ENCODE results near the gene MEDAG. TPM values are rescaled to one million over a fixed set of nuclear protein-coding genes. Genes with fewer than 3 reads are reported as not detected.

MEDAG gene
- total and polyA plus RNA-seq, 2 donors (not counting 3 experiments of a cell fraction or from before 2014, with no cell fraction given), result 27.2 TPM

- Histone ChIP-seq H3K27me3 (ENCODE audit: control insufficient read depth in 2 of 2, insufficient read depth in 2 of 2, low read length in 2 of 2) (peaks cover 0 to 4% of the 10 kb centered on the region in 2 experiments), H3K36me3 (ENCODE audit: control insufficient read depth in 2 of 2, extremely low read depth in 1 of 2, insufficient read depth in 2 of 2, low read length in 2 of 2) (no peaks in the 10 kb centered on the region), H3K9ac (replicated peaks; ENCODE audit: extremely low read depth, insufficient read depth, low read length) (no peak overlapping the region), H4K20me1 (replicated peaks; ENCODE audit: control insufficient read depth, extremely low read depth, insufficient read depth, low read length) (no peaks in the 10 kb centered on the region), H3K9me1 (replicated peaks; ENCODE audit: control insufficient read depth, extremely low read depth, insufficient read depth, low read length) (no peaks in the 10 kb centered on the region), H3K4me1 (ENCODE audit: control insufficient read depth, extremely low read depth, insufficient read depth, low read length) (no peaks in the 10 kb centered on the region), H3K27ac (ENCODE audit: insufficient read depth, low read depth, low read length) (no peak overlapping the region), H3K9me3 (replicated peaks; ENCODE audit: control insufficient read depth, insufficient read depth, low read length) (no peaks in the 10 kb centered on the region), H3K4me3 (replicated peaks in 1 of 3; ENCODE audit: insufficient read depth in 1 of 3, low read depth in 1 of 3, low read length in 3 of 3) (no peak overlapping the region), H2AFZ (ENCODE audit: low read depth, low read length) (no peak overlapping the region), H3K4me2 (ENCODE audit: insufficient read depth, low read length) (no peak overlapping the region), H3K79me2 (ENCODE audit: control insufficient read depth, insufficient read depth, low read length) (no peaks in the 10 kb centered on the region)
- dilution Hi-C loops (cut with MboI; ENCODE audit: extremely low pct_ligation_motif_present, low sequenced_read_pairs) (no loop called here), intact Hi-C loops (cut with micrococcal nuclease) (no loop called here)
- no peak for DNase-seq (ENCODE audit: low read depth, low spot score)
- FAIRE-seq, result no peak
- TF ChIP-seq EZH2 (IDR thresholded peaks at IDR 0.05; ENCODE audit: borderline replicate concordance, low read depth, low read length, severe bottlenecking) (no peak), MYC (IDR thresholded peaks at IDR 0.05; ENCODE audit: low read depth, low read length) (no peak), MAX (IDR thresholded peaks at IDR 0.05; ENCODE audit: insufficient read depth, insufficient read length) (no peak), FOS (IDR thresholded peaks at IDR 0.05; ENCODE audit: borderline replicate concordance, insufficient read depth, low read length) (no peak), JUN (IDR thresholded peaks at IDR 0.05; ENCODE audit: borderline replicate concordance, insufficient read depth, insufficient read length, low read depth) (no peak), GATA2 (IDR thresholded peaks at IDR 0.05; ENCODE audit: insufficient read depth, insufficient read length, low read depth, low read length) (no peak), POLR2A (IDR thresholded peaks at IDR 0.05; ENCODE audit: low read depth, low read length) (no peak), POLR2AphosphoS5 (IDR thresholded peaks at IDR 0.05; ENCODE audit: insufficient read depth, low read depth, low read length) (no peak), CTCF (IDR thresholded peaks at IDR 0.05; ENCODE audit: extremely low read depth in 1 of 2, insufficient read depth in 1 of 2, low read depth in 1 of 2, low read length in 2 of 2) (no peak)
- no TSS peak for BruUV-seq (replicated peaks)
- ChIA-PET CTCF (no interaction called here), POLR2A (no interaction called here)
Measured at GRCh38 chr13:30889196-30889690, 16.8 kb upstream of the MEDAG start.

Data from endothelial cell of umbilical vein (primary cell).